Type B pancreatic cell (in vitro differentiated cells): ENCODE measurements around the gene ABCC11. TPM values are rescaled to one million over a fixed set of nuclear protein-coding genes. Genes with fewer than 3 reads are reported as not detected.

ENCODE experiments used
- DNase-seq: peaks from one replicate; pipeline ENCODE4 v3.0.0; 2021; ENCODE audit warnings: mixed read lengths; ENCODE audit not compliant: unreplicated experiment; ENCODE audit errors: extremely low spot score
- H3K27ac Mint-ChIP-seq: 2 replicates; pipeline ENCODE4 v1.8.0; 2021; ENCODE audit warnings: mild to moderate bottlenecking, mixed read lengths
- H3K27me3 Mint-ChIP-seq: 2 replicates; pipeline ENCODE4 v1.8.0; 2021; ENCODE audit warnings: mixed read lengths
- H3K36me3 Mint-ChIP-seq: 2 replicates; pipeline ENCODE4 v1.8.0; 2021; ENCODE audit warnings: mixed read lengths
- H3K4me1 Mint-ChIP-seq: one replicate; pipeline ENCODE4 v1.8.0; 2021; ENCODE audit warnings: mixed read lengths; ENCODE audit not compliant: unreplicated experiment
- H3K4me3 Mint-ChIP-seq: 2 replicates; pipeline ENCODE4 v1.8.0; 2021; ENCODE audit warnings: mild to moderate bottlenecking, mixed read lengths
- H3K9me3 Mint-ChIP-seq: 2 replicates; pipeline ENCODE4 v1.8.0; 2021; ENCODE audit warnings: mixed read lengths
- total RNA-seq: library from RNA; stranded (reverse); gene quantifications from 2 replicates; pipeline ENCODE4 v1.2.1, GENCODE V29; 2021; ENCODE audit warnings: low replicate concordance
- TF ChIP-seq, protein P1 (sequence below): fragments of 200-600 bp; sonication (generic); conservative IDR thresholded peaks from 2 replicates; pipeline ENCODE4 v1.5.0; 2021; ENCODE audit warnings: antibody characterized with exemption, mild to moderate bottlenecking

Gene ABCC11
- total RNA-seq, 1 donor from 2014 or later, result 0.07 TPM

DNA sequence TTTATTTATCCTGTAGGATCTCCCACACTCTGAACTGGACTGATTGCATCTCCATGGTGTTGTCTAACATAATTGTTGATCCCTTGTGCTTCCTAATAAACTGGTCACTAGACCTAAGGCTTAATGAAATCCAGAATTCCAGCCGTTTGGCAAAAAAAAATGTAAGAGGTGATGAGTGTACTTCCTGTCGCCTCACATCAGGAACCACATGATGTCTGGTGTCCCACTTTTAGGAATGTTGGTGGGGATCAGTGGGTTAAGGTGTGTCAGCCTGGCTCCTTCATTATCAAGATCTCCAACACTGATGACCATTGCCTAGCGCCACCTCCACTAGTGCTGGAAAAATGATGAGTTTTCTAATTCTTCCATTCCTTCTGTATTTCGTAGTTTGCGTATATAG lies 21.9 kb downstream of the ABCC11 start:
- DNase-seq, result no peak

DNA sequence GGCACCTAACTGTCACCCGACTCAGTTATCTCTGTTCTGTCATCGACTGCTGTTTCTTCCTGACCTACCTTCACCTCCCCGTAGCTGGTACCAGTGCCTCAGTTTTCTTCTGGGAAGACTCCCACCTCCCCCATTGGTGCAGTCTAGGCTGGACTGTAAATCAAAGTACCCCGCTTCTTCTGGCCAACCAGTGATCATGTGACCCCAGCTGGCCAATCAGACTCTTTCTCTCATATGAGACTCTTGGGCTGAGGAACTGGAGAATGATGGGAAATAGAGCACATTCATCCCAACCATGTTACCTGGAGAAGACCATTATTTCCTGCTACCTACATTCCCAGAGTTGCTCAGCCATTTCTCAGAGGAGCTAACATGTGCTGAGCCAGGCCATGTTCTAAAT lies 23.8 kb downstream of the ABCC11 start:
- Mint-ChIP-seq H3K27ac (no peak overlapping the region), H3K9me3 (no peaks in the 10 kb centered on the region), H3K27me3 (peaks cover 4% of the 10 kb centered on the region), H3K4me1 (no peaks in the 10 kb centered on the region), H3K36me3 (no peaks in the 10 kb centered on the region), H3K4me3 (no peak overlapping the region)
- TF ChIP-seq, protein P1, sequence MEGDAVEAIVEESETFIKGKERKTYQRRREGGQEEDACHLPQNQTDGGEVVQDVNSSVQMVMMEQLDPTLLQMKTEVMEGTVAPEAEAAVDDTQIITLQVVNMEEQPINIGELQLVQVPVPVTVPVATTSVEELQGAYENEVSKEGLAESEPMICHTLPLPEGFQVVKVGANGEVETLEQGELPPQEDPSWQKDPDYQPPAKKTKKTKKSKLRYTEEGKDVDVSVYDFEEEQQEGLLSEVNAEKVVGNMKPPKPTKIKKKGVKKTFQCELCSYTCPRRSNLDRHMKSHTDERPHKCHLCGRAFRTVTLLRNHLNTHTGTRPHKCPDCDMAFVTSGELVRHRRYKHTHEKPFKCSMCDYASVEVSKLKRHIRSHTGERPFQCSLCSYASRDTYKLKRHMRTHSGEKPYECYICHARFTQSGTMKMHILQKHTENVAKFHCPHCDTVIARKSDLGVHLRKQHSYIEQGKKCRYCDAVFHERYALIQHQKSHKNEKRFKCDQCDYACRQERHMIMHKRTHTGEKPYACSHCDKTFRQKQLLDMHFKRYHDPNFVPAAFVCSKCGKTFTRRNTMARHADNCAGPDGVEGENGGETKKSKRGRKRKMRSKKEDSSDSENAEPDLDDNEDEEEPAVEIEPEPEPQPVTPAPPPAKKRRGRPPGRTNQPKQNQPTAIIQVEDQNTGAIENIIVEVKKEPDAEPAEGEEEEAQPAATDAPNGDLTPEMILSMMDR, result no peak
- no peak for DNase-seq

More for the DNA sequence above, 21.9 kb downstream of the ABCC11 start:
- no peak overlapping the region for H3K4me3 Mint-ChIP-seq
- H3K27ac Mint-ChIP-seq, result no peak overlapping the region
- H3K4me1 Mint-ChIP-seq, result no peaks in the 10 kb centered on the region
- TF ChIP-seq, protein P1, result no peak
- peaks cover 4% of the 10 kb centered on the region for H3K27me3 Mint-ChIP-seq
- no peaks in the 10 kb centered on the region for H3K9me3 Mint-ChIP-seq
- H3K36me3 Mint-ChIP-seq, result no peaks in the 10 kb centered on the region

DNA sequence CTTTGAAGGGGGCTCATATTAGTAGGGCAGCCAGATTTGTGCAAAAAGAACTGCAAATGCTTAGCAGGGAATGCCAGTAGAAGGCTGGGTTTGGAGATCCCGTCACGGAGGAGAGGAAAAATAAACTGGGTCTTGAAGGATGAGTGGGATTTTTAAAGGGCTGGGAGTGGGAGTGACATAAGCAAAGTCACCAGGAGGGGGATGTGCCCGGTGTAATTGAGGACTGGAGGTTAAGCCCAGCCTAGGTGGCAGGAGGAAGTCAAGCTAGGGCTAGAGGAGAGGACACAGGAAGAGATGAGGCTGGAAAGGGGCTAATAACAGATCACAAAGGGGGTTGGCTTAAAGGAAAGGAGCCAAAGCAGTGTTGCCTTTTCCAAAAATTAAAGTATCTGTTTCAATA lies 26.4 kb downstream of the ABCC11 start:
- H3K27ac Mint-ChIP-seq, result no peak overlapping the region
- H3K4me1 Mint-ChIP-seq, result no peaks in the 10 kb centered on the region
- TF ChIP-seq, protein P1, result no peak
- H3K9me3 Mint-ChIP-seq, result no peaks in the 10 kb centered on the region
- H3K4me3 Mint-ChIP-seq, result no peak overlapping the region
- H3K27me3 Mint-ChIP-seq, result peaks cover 6% of the 10 kb centered on the region
- no peak for DNase-seq
- H3K36me3 Mint-ChIP-seq, result no peaks in the 10 kb centered on the region

DNA sequence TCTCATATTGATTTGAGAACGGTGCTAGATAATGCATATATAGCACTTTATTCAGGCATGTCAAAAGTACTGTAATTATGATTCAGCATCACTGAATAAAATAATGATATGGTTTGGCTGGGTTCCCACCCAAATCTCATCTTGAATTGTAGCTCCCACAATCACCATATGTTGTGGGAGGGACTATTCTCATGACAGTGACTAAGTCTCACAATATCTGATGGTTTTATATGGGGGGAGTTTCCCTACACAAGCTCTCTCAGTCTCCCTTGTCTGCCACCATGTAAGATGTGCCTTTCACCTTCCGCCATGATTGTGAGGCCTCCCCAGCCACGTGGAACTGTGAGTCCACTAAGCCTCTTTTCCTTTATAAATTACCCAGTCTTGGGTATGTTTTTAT lies 28.9 kb downstream of the ABCC11 start:
- H3K4me3 Mint-ChIP-seq, result no peak overlapping the region
- TF ChIP-seq, protein P1, result no peak
- H3K27me3 Mint-ChIP-seq, result peaks cover 11% of the 10 kb centered on the region
- H3K27ac Mint-ChIP-seq, result no peak overlapping the region
- H3K9me3 Mint-ChIP-seq, result no peaks in the 10 kb centered on the region
- no peaks in the 10 kb centered on the region for H3K36me3 Mint-ChIP-seq
- no peaks in the 10 kb centered on the region for H3K4me1 Mint-ChIP-seq
- DNase-seq, result no peak

DNA sequence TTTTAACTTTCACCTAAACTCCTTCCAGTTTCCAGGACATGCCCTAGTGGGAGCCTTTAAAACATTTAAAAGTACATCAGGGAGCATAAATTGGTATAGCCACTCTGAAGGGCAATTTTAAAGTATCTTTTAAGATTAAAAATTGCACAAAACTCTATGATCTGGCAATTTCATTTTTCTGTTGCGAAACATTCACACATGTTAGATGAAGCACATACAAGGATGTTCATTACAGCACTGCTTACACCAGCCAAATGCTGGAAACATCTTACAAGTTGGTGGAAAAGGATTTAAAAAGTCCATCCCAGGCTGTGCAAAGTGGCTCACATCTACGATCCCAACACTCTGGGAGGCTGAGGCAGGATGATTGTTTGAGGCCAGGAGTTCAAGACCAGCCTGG lies 29.6 kb downstream of the ABCC11 start:
- Mint-ChIP-seq H3K27me3 (peaks cover 11% of the 10 kb centered on the region), H3K4me3 (no peak overlapping the region), H3K36me3 (no peaks in the 10 kb centered on the region), H3K9me3 (no peaks in the 10 kb centered on the region), H3K27ac (no peak overlapping the region), H3K4me1 (no peaks in the 10 kb centered on the region)
- DNase-seq, result no peak
- TF ChIP-seq, protein P1, result no peak

DNA sequence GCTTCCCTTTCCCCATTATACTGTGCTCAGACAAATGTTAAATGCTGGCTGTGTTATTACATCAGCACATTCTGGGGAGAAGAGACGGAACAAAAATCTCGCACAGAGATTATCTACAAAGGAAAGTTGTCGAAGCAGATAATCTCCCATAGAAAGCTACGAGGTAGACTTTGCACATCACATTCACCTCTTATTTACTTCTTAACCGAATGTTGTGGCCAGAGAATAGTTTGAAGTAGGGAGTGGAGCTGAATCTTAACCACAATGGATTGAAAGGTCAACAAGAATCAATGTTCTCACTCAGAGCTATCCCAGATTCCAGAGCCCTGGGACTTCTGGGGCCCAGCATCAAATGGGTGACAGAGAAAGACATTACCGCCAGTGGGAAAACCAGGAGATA lies 31.6 kb downstream of the ABCC11 start:
- Mint-ChIP-seq H3K36me3 (no peaks in the 10 kb centered on the region), H3K27ac (no peak overlapping the region), H3K4me1 (no peaks in the 10 kb centered on the region), H3K9me3 (no peaks in the 10 kb centered on the region), H3K27me3 (peaks cover 8% of the 10 kb centered on the region), H3K4me3 (no peak overlapping the region)
- no peak for DNase-seq
- TF ChIP-seq, protein P1, result no peak
